NCI-H345 (cell line): ENCODE results near the gene AP2A1.
"Not testable (repeated sequence)": the region's sequence is repeated elsewhere in the genome, so short reads cannot be mapped to it uniquely, and the experiment has no call there.

ENCODE experiments used
- DNase-seq: peaks from one replicate; lab custom pipeline; 2025; lab: John Stamatoyannopoulos, UW

The AP2A1 gene

DNA sequence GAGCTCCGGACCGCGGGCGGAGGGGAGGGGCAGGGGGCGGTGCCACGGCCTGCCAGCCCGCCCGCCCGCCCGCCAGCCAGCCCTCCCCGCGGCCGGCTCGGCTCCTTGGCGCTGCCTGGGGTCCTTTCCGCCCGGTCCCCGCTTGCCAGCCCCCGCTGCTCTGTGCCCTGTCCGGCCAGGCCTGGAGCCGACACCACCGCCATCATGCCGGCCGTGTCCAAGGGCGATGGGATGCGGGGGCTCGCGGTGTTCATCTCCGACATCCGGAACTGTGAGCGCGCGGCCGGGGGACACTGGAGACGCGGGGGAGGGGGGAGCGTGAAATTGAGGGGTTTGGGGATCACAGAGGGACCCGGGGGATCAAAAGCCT is at the start of gene AP2A1:
Gene AP2A1 (plus strand): TSS at position 72 of the 370 bp plus-strand sequence. CDS start 133 bp downstream, at position 205.
- DNase-seq: peak; percentile 31

GRCh38 chr19:49718511-49718910 is 48.3 kb upstream of the AP2A1 start:
- no peak for DNase-seq

- DNase-seq: no peak
Observed at GRCh38 chr19:49718991-49719390, 47.8 kb upstream of the AP2A1 start.

GRCh38 chr19:49719420-49719819 is 47.4 kb upstream of the AP2A1 start:
- not testable (repeated sequence) for DNase-seq

DNA sequence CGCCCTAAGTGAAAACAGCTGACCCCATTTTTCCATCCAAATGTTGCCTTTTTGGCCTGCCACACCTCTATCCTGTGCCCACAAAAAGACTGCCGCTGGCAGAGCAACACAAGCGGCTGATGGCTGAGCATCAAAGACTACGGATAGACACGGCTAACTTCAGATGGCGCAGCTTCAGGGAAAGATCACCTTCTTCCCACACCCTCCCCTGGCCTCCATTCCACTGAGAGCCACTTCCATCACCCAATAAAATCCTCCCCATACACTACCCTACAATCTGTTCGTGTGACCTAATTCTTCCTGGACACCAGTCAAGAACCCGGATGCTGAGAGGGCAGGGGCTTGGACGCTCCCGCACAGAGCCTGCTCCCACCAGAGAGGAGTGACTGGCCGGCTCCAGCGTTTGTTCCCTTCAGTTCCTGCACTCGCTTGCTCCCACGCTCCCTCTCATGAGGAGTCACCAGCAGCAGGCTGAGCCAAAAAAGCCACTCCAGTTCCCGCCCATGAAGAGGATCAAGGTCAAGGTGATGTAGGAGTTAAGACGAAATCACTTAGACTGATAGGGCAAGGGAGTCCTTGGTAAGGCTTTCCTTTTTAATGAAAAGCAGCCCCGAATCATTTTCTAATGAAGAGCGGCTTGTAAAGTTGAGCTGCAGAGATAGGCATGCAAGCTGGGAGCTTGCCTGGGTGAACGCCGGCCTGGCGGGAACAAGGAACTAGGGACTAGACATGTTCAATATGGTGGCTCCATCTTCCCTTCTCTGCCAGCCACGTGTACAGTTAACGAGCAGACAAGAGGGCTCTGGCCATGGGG is 39.4 kb upstream of the AP2A1 start:
- no peak for DNase-seq

DNA sequence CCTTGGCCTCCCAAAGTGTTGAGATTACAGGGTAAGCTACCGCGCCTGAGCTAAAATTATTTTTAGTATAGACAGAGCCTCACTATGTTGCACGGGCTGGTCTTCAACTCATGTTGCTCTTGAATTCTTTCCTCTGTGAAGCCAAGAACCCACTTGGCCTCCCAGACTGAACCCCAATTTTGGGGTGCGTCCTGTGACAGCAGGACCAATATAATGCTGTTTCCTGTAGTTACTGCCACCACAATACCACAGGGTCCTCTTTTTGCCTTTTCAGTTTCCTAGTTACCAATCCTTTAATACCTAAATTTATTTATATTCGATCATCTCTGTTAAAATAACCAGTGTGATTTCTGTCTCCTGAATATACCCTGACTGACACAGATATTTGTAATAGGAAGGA is 36.6 kb upstream of the AP2A1 start:
- no peak for DNase-seq

- no peak for DNase-seq
Observed at GRCh38 chr19:49738268-49738667, 28.5 kb upstream of the AP2A1 start.

GRCh38 chr19:49739098-49739497 is 27.7 kb upstream of the AP2A1 start:
- DNase-seq: no peak

GRCh38 chr19:49739933-49740332 is 26.9 kb upstream of the AP2A1 start:
- no peak for DNase-seq

DNA sequence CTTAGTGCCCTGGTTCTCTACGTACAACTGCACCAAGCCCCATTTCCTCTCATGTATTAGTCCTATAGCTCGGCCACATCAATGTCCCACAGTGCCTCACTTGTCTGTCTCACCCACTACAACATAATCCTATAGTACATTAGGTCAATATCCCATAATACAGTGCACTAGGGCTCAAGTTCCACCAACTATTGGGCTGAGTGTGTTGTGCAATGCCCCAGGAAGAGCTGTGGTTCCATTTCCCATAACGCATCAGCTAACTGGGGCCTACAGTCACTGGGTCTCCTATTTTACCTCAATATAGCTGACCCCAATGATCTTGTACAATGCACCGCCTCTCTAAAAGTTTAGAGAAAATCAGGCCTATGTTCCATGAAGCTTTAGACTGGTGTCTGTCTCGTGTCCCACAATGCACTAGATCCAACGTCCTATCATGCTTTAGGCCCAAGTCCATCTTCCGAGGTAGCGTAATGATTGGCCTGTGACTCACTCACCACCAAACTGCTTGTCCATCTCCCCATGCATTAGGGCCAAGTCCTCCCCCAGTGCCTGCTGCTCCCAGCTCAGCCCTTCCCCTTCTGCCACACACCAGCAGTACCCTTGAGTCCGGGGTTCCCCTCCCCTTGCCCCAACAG is 25.5 kb upstream of the AP2A1 start:
- no peak for DNase-seq

GRCh38 chr19:49744946-49745381 is 21.8 kb upstream of the AP2A1 start:
- no peak for DNase-seq

- DNase-seq: no peak
Observed at GRCh38 chr19:49746206-49746958, 20.4 kb upstream of the AP2A1 start.

GRCh38 chr19:49749055-49749716 is 17.6 kb upstream of the AP2A1 start:
- no peak for DNase-seq

- no peak for DNase-seq
Observed at GRCh38 chr19:49749771-49750170, 17.0 kb upstream of the AP2A1 start.

DNA sequence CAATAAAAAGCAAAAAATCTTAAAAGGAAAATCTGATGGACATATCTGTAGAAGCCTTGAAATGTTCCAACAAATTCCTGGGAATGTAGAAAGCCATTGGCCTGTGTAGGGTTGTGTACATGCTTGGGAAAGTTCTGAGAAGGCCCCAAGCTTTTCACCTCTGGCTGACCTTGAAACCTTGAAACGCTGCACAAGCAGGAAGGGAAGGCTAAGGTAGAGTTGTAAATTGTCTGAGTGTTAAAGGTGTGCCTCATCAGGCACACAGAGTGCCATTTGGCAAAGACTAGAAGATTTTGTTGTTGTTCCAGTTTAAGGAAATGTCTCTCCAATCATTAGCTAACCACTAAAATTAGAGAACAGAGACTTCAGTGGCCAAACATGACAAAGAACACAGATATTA is 14.1 kb upstream of the AP2A1 start:
- DNase-seq: no peak

GRCh38 chr19:49755956-49756355 is 10.8 kb upstream of the AP2A1 start:
- DNase-seq: no peak

GRCh38 chr19:49758292-49758691 is 8.5 kb upstream of the AP2A1 start:
- no peak for DNase-seq

- no peak for DNase-seq
Observed at GRCh38 chr19:49761249-49761624, 5.6 kb upstream of the AP2A1 start.

DNA sequence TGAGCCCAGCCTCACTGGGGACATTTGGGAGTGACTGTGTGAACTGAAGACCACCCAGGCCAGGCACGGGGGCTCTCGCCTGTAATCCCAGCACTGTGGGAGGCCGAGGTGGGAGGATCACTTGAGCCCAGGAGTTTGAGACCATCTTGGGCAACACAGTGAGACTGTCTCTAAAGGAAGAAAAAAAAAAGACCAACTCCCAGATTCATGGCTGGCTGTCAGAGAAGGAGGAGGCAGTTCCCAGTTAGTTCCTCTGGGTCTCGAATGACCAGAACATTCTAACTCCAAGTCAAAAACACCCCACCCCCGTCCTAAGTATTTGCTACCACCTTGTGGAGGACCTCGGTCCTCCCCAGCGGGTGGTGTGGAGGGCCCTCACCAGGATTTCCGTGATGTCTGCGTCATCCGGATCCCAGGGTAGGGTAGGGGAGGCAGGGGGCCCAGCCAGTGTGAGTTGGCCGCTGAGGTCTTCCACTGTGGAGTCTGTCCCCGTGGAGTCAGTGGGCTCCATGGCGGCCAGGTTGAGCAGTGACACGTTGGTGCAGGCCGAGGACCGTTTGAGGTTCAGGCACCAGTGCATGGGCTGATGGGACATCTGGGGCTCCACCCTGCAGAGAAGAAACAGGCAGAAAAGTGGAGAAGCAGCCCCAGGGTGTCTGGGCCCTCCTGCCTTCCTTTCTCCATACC is 5.0 kb upstream of the AP2A1 start:
- DNase-seq: no peak

- no peak for DNase-seq
Observed at GRCh38 chr19:49763230-49763629, 3.6 kb upstream of the AP2A1 start, which contains the start of gene TSKS. Gene TSKS (minus strand): TSS chr19:49763306. CDS start chr19:49763247, 59 bp downstream.

DNA sequence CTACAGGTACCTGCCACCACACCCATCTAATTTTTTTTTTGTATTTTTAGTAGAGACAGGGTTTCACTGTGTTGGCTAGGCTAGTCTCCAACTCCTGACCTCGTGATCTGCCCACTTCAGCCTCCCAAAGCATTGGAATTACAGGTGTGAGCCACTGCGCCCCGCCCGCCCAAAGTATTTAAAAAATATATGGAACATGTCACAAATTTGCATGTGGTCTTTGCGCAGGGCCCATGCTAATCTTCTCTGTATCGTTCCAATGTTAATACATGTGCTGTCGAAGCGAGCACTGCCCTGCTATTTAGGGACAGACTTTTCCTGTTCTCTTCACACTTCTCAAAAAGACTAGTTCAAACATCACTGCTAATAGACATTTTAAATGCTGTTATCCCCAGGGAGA is 2.5 kb upstream of the AP2A1 start:
- DNase-seq: no peak
